Right atrium auricular region (tissue), 2 donors: Measurements from ENCODE around the gene PIGC. TPM values are rescaled to one million over a fixed set of nuclear protein-coding genes. Genes with fewer than 3 reads are reported as not detected.

Source experiments
- DNase-seq: peaks from one replicate; pipeline ENCODE4 v3.0.0-alpha.2; 2019; ENCODE audit warnings: low spot score
- H3K27ac ChIP-seq, 2 donors: fragments of 200-600 bp; sonication (generic); 1 replicate in 1 of 2; 2 replicates in 1 of 2; pipeline ENCODE4 v1.5.1; 2016 to 2019
- H3K27me3 ChIP-seq, 2 donors: fragments of 200-600 bp; sonication (generic); one replicate each; pipeline versions ENCODE4 v1.5.1 to v1.6.0; 2017 to 2019
- H3K36me3 ChIP-seq: fragments of 200-600 bp; sonication (generic); one replicate; pipeline ENCODE4 v1.5.1; 2016
- H3K4me1 ChIP-seq, 2 donors: fragments of 200-600 bp; sonication (generic); one replicate each; pipeline versions ENCODE4 v1.5.1 to v1.6.0; 2017 to 2019
- H3K4me3 ChIP-seq, 2 donors: fragments of 200-600 bp; sonication (generic); 1 replicate in 1 of 2; 2 replicates in 1 of 2; pipeline ENCODE4 v1.5.1; 2017 to 2019; ENCODE audit warnings: mild to moderate bottlenecking in 1 of 2, moderate library complexity in 1 of 2
- H3K9me3 ChIP-seq, 2 donors: fragments of 200-600 bp; sonication (generic); one replicate each; pipeline ENCODE4 v1.5.1; 2019
- CTCF ChIP-seq, 2 donors: fragments of 200-600 bp; sonication (generic); IDR thresholded peaks; one replicate each; pipeline ENCODE4 v1.5.1; 2019; ENCODE audit warnings: antibody characterized with exemption in 2 of 2
- total RNA-seq, 2 donors: library from RNA; depleted of rRNA; stranded (reverse); fragments of >200 nt; gene quantifications; one replicate each; pipeline ENCODE4 v1.1.0, GENCODE V29; 2016

Gene PIGC
- total RNA-seq: 10 to 100 TPM; 14.8 to 15.8 TPM

- Histone ChIP-seq H3K36me3 (no peaks in the 10 kb centered on the region), H3K27ac (peak within 1 kb of the TSS; percentile 76 to 84), H3K27me3 (no peaks in the 10 kb centered on the region), H3K9me3 (no peaks in the 10 kb centered on the region), H3K4me3 (peak within 1 kb of the TSS; percentile 75 to 98), H3K4me1 (peaks cover 0 to 16% of the 10 kb centered on the region in 2 donors)
- peak; percentile 76 to 94 for TF ChIP-seq CTCF (IDR thresholded peaks at IDR 0.05)
- DNase-seq: peak; percentile 92
Observed at GRCh38 chr1:172443666-172444453, at the start of gene PIGC. Gene PIGC, minus strand, starts transcription at chr1:172444069. Its CDS starts 1,447 bp downstream, at chr1:172442622.

GRCh38 chr1:172492421-172492820, 48.6 kb upstream of the PIGC start:
- Histone ChIP-seq H3K36me3 (no peaks in the 10 kb centered on the region), H3K9me3 (no peaks in the 10 kb centered on the region), H3K27ac (no peak overlapping the region), H3K27me3 (no peaks in the 10 kb centered on the region), H3K4me1 (peaks cover 0 to 4% of the 10 kb centered on the region in 2 donors), H3K4me3 (no peak overlapping the region)
- DNase-seq: no peak
- no peak for TF ChIP-seq CTCF (IDR thresholded peaks at IDR 0.05)

- Histone ChIP-seq H3K36me3 (no peaks in the 10 kb centered on the region), H3K4me3 (no peak overlapping the region), H3K27me3 (no peaks in the 10 kb centered on the region), H3K9me3 (no peaks in the 10 kb centered on the region), H3K4me1 (no peaks in the 10 kb centered on the region), H3K27ac (no peak overlapping the region)
- DNase-seq: no peak
- TF ChIP-seq CTCF (IDR thresholded peaks at IDR 0.05): no peak
Observed at GRCh38 chr1:172489847-172490246, 46.0 kb upstream of the PIGC start.

GRCh38 chr1:172488393-172488792, 44.5 kb upstream of the PIGC start:
- Histone ChIP-seq H3K9me3 (no peaks in the 10 kb centered on the region), H3K4me1 (no peaks in the 10 kb centered on the region), H3K27ac (no peak overlapping the region), H3K36me3 (no peaks in the 10 kb centered on the region), H3K4me3 (no peak overlapping the region), H3K27me3 (no peaks in the 10 kb centered on the region)
- TF ChIP-seq CTCF (IDR thresholded peaks at IDR 0.05): no peak
- DNase-seq: no peak

- TF ChIP-seq CTCF (IDR thresholded peaks at IDR 0.05): no peak
- Histone ChIP-seq H3K27me3 (no peaks in the 10 kb centered on the region), H3K4me1 (no peaks in the 10 kb centered on the region), H3K27ac (no peak overlapping the region), H3K4me3 (no peak overlapping the region), H3K9me3 (no peaks in the 10 kb centered on the region), H3K36me3 (no peaks in the 10 kb centered on the region)
- no peak for DNase-seq
Observed at GRCh38 chr1:172487550-172487949, 43.7 kb upstream of the PIGC start.
